NOMO-1 treated with DMSO at 0.1 percent for 48 hours (cell line): ENCODE results near the gene GNAS.

Experiments used
- DNase-seq: peaks from one replicate; lab custom pipeline; 2025; ENCODE audit not compliant: unreplicated experiment; lab: John Stamatoyannopoulos, UW

GNAS gene

DNA sequence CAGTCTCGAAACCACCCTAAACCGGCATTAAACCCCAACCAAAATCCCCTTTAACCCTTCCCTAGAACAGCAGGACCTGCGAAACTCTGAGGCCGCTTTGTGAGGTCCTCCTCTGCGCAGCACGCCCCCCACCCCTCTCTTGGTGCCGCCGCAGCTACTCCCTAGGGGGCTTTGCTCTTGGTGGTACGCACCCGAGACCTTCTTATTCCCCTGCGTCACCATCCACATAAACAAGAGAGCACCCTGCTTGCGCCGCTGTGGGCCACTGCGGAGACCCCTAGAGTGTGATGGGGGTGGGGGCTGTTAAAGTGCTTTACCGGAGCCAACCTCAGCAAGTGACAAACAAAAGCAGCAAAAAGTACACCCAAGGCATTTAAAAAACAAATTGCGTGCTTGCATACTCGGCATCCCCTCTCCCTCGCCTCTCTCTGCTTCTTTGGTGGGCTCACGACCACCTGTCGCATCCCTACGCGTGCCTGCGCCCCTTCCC is 502 bp upstream of the GNAS start:
- DNase-seq: no peak

DNA sequence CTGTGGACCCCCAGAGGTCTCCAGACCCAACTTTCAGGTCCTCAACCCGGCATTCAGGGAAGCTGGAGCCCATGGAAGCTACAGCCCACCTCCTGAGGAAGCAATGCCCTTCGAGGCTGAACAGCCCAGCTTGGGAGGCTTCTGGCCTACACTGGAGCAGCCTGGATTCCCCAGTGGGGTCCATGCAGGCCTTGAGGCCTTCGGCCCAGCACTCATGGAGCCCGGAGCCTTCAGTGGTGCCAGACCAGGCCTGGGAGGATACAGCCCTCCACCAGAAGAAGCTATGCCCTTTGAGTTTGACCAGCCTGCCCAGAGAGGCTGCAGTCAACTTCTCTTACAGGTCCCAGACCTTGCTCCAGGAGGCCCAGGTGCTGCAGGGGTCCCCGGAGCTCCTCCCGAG is 950 bp downstream of the GNAS start:
- no peak for DNase-seq

DNA sequence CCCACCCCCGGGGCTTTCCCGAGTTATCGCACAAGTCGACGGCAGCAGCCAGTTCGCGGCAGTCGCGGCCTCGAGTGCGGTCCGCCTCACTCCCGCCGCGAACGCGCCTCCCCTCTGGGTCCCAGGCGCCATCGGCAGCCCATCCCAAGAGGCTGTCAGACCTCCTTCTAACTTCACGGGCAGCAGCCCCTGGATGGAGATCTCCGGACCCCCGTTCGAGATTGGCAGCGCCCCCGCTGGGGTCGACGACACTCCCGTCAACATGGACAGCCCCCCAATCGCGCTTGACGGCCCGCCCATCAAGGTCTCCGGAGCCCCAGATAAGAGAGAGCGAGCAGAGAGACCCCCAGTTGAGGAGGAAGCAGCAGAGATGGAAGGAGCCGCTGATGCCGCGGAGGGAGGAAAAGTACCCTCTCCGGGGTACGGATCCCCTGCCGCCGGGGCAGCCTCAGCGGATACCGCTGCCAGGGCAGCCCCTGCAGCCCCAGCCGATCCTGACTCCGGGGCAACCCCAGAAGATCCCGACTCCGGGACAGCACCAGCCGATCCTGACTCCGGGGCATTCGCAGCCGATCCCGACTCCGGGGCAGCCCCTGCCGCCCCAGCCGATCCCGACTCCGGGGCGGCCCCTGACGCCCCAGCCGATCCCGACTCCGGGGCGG is 1.6 kb downstream of the GNAS start:
- no peak for DNase-seq

DNA sequence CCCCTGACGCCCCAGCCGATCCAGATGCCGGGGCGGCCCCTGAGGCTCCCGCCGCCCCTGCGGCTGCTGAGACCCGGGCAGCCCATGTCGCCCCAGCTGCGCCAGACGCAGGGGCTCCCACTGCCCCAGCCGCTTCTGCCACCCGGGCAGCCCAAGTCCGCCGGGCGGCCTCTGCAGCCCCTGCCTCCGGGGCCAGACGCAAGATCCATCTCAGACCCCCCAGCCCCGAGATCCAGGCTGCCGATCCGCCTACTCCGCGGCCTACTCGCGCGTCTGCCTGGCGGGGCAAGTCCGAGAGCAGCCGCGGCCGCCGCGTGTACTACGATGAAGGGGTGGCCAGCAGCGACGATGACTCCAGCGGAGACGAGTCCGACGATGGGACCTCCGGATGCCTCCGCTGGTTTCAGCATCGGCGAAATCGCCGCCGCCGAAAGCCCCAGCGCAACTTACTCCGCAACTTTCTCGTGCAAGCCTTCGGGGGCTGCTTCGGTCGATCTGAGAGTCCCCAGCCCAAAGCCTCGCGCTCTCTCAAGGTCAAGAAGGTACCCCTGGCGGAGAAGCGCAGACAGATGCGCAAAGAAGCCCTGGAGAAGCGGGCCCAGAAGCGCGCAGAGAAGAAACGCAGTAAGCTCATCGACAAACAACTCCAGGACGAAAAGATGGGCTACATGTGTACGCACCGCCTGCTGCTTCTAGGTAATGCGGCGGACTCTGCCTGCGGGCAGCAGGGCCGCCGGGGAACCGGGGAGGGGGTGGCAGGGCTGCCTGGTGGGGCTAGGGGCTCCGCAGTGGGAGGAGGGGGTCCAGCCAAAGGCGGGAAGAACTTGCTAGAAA is 2.3 kb downstream of the GNAS start:
- no peak for DNase-seq

GRCh38 chr20:58855506-58856389 is 3.2 kb downstream of the GNAS start:
- DNase-seq: no peak

- peak; percentile 1 for DNase-seq
Measured at GRCh38 chr20:58863044-58863790, 10.7 kb downstream of the GNAS start.

DNA sequence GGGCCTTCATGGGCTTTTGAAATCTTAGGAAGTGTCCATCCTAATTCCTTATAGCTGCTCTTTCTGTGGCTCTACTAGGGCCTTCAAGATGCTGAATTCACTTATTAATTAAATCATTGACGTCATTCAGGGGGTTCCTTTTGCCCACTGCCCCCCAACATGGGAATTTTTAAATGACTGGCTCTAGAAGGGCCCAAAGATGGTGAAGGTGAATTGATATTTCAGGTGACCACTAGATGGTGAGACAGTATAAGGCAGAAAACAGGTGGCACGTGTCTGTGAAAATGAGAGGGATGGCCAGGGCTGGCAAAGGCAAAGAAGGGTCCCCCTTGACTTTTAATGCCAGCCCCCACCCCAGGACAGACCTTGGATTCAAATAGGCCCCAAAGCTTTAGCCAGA is 11.8 kb downstream of the GNAS start:
- DNase-seq: peak; percentile 1

- DNase-seq: no peak
Measured at GRCh38 chr20:58865843-58866242, 13.3 kb downstream of the GNAS start.

GRCh38 chr20:58867211-58867610 is 14.7 kb downstream of the GNAS start:
- no peak for DNase-seq

DNA sequence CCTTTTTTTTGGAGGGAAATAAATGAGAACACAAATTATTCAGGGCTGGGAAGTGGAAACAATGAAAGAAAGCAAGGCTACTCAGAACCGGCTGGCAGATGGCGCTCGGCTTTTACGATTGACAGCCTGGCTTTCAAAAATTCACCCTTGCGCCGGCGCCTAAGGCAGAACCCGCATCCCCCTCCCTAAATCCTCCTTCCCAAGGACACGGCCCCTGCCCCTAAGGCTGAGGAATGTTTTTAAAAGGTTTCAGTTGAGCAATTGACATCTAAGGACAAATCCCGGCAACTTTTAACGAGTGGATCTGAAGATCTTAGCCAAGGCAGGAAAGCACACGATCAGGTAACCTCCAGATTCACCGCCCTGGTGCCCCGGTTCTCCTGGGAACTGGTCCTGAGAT is 16.3 kb downstream of the GNAS start:
- DNase-seq: no peak

DNA sequence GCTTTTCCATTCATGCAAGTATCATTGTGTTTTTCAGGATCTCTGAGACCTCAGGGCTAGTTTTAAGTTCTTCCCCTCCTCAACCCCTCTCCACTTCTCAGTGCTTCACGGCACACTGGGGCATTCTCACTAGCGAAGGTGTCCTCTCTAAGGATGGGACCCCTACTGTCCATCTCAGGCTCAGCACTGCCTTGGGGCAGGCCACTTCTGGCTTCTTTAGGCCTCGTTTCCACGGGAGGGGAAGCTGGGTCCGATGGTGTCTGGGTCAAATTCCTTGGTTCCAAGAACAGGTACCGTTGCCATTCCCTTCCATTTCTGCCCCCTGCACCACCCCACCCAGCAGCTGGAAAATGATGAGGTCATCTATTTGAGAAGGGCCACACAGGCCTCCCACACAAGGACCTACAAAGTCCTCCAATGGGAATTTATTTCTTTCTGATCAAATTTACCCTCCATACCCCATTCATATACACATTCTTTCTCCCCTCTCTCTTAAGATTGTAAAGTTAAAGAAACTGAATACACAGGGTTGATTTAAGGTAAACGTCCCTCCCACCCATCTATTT is 17.2 kb downstream of the GNAS start:
- DNase-seq: no peak

- DNase-seq: peak; percentile 29
Measured at GRCh38 chr20:58870293-58871014, 17.9 kb downstream of the GNAS start.

- DNase-seq: no peak
Measured at GRCh38 chr20:58871533-58872102, 19.1 kb downstream of the GNAS start.

GRCh38 chr20:58874469-58874868 is 22.0 kb downstream of the GNAS start:
- no peak for DNase-seq

GRCh38 chr20:58875111-58875510 is 22.6 kb downstream of the GNAS start:
- DNase-seq: no peak

DNA sequence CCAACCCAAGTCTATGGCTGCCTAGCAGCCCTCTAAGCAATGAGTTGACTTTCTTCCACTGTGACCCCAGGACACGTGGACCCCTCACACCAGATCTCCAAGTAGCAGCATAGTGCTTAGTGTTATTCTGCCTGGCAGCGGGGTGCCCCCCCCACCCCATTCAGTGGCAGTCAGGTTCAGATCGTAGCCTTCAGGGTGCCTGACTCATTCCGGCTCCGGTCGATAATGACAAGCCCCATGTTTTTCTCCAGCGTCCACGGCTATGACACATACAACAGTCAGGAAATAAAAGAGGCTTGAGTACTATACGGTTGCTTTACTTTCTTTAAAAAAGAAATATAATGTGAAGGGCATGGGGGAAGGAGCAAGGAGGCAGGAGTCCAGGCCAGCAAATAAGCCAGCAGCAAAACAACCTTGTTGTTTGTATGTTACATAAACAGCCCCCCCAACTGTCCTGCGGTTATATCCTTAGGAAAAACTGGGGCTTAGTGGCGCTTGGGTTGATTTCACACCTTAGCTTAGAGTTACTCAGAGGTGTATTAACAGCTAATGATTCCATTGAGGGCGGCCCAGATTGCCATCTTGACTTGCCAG is 23.1 kb downstream of the GNAS start:
- no peak for DNase-seq

DNA sequence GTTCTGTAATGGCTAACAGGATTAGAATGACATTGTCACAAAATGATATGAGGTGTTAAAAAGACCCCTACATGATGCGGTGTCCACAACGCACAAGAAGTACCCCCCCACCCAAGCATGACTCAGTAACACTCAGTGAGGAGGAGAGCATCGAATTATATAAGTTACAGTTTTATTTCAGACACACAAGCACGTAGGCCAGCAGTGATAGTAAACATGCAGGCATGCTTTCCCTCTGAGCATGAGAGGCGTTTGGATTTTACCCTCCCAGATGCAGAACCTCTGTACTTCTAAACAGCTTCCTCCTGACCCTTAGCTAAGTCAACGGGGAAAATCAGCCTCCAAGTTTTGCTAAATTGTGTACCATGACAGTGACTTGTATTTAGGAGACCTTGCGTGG is 23.9 kb downstream of the GNAS start:
- DNase-seq: no peak

DNA sequence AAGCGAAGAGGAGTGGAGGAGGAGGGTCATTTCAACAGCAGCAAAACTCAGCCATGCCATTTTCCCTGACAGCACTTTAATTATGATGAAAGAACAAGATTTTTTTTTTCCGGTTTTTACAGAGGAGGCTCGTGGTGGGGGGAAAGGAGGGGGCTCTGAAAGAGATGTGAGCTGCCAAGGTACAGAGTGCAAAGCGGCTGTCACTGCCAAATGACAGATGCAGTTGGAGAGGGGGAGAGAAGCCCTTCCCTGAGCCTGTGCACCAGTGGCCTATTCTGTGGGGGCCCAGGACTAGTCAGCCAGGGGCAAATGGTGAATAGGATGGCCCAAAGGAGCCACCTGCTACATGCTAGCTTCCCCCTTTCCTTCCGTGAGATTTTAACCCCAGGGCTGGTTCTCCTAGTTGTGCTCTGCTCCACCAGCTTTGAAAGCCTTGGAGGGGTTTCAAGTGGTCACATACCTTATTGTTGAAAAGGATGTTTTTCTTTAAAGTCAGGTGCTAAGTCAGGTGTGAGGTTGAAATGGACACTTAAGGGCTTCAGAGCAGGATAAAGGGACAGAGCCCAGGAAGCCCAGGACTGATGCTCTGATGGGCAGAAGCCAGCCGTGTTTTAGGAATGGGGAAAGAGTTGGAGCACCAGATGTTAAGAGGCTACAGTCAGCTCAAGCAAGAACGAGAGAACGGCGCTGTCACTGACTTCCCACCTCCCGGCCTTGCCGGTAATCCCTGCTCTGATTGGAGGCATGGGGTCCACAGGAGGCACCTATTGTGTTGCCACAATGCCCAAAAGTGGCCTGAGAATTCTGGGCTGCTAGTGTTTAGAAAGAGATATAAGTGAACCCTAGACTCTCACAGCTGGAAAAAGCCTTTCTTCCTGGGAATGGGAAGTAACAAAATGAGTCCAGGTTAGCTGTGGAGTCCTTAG is 24.8 kb downstream of the GNAS start:
- no peak for DNase-seq
